Measurements from ENCODE around the gene SLC39A11.

DNA sequence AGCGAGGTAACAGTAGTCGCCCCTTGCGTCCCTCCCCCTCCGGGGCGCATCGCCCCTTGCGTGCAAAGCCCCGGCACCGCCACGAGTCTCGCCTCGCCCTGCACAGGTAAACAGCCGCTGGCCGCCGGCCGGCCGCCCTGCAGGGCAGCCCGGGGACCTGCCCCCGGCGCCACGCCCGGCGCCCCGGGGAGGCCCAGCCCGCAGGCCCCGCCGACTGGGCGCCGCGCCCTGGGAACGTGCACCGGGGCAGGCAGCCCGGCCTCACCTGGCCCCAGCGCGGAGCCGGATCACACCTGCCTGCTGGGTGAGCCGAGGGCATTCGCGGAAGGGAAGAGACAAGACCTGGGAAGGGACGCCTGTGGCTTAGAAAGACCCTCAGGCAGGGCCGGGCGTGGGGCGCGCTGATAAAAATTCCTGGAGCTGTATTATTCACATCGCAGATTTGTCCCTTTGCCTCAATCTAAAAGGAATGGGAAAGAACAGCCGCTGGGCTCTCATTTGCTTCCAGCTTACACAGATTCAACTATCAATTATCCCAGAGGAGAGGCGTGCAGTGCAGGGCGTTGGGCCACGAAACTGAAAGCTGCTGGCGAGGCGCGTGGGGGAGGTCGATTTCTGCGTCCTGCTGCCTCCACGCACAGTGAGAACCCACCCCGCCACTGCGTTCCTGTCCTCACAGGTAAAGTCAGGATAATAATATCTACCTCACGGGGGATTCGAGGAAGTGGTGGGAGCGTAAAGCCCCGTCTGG, 451.9 kb downstream of the SLC39A11 start:
- TF ChIP-seq, protein P1, sequence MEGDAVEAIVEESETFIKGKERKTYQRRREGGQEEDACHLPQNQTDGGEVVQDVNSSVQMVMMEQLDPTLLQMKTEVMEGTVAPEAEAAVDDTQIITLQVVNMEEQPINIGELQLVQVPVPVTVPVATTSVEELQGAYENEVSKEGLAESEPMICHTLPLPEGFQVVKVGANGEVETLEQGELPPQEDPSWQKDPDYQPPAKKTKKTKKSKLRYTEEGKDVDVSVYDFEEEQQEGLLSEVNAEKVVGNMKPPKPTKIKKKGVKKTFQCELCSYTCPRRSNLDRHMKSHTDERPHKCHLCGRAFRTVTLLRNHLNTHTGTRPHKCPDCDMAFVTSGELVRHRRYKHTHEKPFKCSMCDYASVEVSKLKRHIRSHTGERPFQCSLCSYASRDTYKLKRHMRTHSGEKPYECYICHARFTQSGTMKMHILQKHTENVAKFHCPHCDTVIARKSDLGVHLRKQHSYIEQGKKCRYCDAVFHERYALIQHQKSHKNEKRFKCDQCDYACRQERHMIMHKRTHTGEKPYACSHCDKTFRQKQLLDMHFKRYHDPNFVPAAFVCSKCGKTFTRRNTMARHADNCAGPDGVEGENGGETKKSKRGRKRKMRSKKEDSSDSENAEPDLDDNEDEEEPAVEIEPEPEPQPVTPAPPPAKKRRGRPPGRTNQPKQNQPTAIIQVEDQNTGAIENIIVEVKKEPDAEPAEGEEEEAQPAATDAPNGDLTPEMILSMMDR (IDR thresholded peaks at IDR 0.05) = no peak
- TF ChIP-seq POLR2A (IDR thresholded peaks at IDR 0.05) = no peak

Data from testis (tissue), 2 donors.